Activated CD4-positive, alpha-beta T cell treated with anti-CD3 and anti-CD28 coated beads, Interleukin-2, amount 10 ng/mL, durations not matched to agents 7 days and 5 days (primary cell): ENCODE measurements around the gene ZNF444. TPM values are rescaled to one million over a fixed set of nuclear protein-coding genes. Genes with fewer than 3 reads are reported as not detected.
"Not testable (repeated sequence)": the region's sequence is repeated elsewhere in the genome, so short reads cannot be mapped to it uniquely, and the experiment has no call there.

Source experiments
- CTCF ChIA-PET: fragments of 350-600 bp; sonication (Branson Sonifier 250); formaldehyde crosslinking; loops from one replicate; lab custom pipeline; 2021; ENCODE audit warnings: antibody characterized with exemption; lab: Charles Lee
- POLR2A ChIA-PET: fragments of 350-600 bp; sonication (Branson Sonifier 250); formaldehyde crosslinking; loops from one replicate; lab custom pipeline; 2021; ENCODE audit warnings: antibody characterized with exemption; lab: Charles Lee
- DNase-seq: peaks from one replicate; pipeline ENCODE4 v3.0.0-alpha.2; 2020
- H3K27ac Mint-ChIP-seq: one replicate; pipeline ENCODE4 v1.8.0; 2021; ENCODE audit warnings: mild to moderate bottlenecking, moderate library complexity, mixed read lengths
- H3K27me3 Mint-ChIP-seq: one replicate; pipeline ENCODE4 v1.8.0; 2021; ENCODE audit warnings: mixed read lengths
- H3K36me3 Mint-ChIP-seq: one replicate; pipeline ENCODE4 v1.8.0; 2021; ENCODE audit warnings: low read depth, mixed read lengths
- H3K4me1 Mint-ChIP-seq: one replicate; pipeline ENCODE4 v1.8.0; 2021; ENCODE audit warnings: mixed read lengths
- H3K4me3 Mint-ChIP-seq: one replicate; pipeline ENCODE4 v1.8.0; 2021; ENCODE audit warnings: mild to moderate bottlenecking, moderate library complexity, mixed read lengths
- H3K9me3 Mint-ChIP-seq: one replicate; pipeline ENCODE4 v1.8.0; 2021; ENCODE audit warnings: mixed read lengths
- total RNA-seq, 2 experiments: library from RNA; stranded (reverse); gene quantifications; one replicate each; pipeline ENCODE4 v1.2.3, GENCODE V29; 2021

Gene ZNF444
- total RNA-seq, 2 experiments from 2014 or later, result 26.5 to 34.6 TPM

DNA sequence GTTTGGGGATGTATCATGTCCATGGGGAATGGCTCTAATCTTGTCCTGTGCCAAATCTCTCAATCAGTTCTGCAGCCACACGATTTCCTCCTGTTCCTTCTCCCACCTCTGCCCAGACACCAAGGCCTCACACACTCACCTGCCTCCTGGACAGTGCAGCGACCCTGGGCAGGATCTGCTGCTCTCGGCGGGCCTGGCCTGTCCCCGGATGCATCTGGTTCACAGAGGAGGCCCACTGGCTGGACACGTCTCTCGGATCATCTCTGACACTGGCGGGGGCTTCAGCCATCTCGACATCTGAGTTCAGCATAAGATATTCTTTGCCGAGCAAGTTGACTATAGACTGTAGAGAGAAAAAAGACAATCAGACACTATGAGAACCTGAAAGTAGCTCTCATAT lies 50.6 kb downstream of the ZNF444 start:
- Mint-ChIP-seq H3K4me1 (peaks cover 3% of the 10 kb centered on the region), H3K27ac (no peak overlapping the region), H3K9me3 (no peaks in the 10 kb centered on the region), H3K27me3 (peaks cover 2% of the 10 kb centered on the region), H3K4me3 (no peak overlapping the region), H3K36me3 (no peaks in the 10 kb centered on the region)
- CTCF ChIA-PET, result no interaction called here
- no peak for DNase-seq
- POLR2A ChIA-PET, result no interaction called here

DNA sequence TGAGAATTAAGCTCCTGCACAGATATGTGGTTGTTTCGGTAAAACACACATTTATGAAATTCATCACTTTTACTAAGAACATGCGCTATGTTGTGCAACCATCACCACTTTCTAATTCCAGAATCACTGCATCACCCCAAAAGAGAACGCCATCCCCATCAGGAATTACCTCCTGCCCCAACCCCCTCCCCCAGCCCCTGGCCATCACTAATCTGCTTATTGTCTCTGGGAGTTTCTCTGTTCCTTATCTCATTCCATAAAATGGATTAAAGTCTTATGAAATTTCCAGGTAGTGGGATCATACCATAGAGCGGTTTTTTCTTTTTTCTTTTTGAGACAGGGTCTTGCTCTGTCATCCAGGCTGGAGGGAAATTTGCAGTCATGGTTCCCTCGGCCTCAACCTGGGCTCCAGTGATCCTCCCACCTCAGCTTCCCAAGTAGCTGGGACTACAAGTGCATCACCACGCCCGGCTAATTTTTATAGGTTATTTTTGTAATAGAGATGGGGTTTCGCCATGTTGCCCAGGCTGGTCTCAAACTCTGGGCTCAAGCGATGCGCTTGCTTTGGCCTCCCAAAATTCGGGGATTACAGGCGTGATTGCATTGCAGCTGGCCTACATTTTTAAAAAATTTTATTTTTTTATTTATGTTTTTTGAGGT lies 53.0 kb downstream of the ZNF444 start:
- ChIA-PET CTCF (interaction anchor here (1.1 kb wide), 1 partner anchor 1058 kb away, joined by 4 read pairs; no protein-coding TSS in a partner anchor), POLR2A (no interaction called here)
- H3K4me1 Mint-ChIP-seq, result no peaks in the 10 kb centered on the region
- H3K4me3 Mint-ChIP-seq, result no peak overlapping the region
- H3K36me3 Mint-ChIP-seq, result no peaks in the 10 kb centered on the region
- no peak overlapping the region for H3K27ac Mint-ChIP-seq
- H3K27me3 Mint-ChIP-seq, result no peaks in the 10 kb centered on the region
- no peak for DNase-seq
- no peaks in the 10 kb centered on the region for H3K9me3 Mint-ChIP-seq

DNA sequence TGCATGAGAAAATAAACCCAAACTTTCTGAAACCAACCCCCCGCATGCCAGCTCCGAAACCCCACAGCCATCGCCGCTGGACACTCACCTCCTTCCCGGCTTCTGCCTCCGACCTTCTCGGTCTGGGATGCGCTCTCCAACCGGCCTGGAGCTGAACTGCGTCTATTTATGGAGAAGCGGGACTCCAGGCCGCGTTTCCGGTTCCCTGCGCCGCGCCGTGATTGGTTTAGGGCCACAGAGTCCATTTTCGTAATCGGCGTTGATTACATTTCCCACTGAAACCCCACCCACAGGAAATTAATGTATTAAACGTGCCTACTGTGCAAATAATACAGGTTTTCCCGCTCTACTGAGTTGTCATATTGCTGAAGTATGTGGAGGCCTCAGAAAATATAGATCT lies 56.6 kb downstream of the ZNF444 start, which contains the start of gene ZSCAN5B:
Gene ZSCAN5B (minus strand): TSS at position 138 of the 400 bp plus-strand sequence. CDS start 4,731 bp downstream, outside the sequence.
- H3K9me3 Mint-ChIP-seq, H3K36me3 Mint-ChIP-seq, H3K27ac Mint-ChIP-seq, H3K4me1 Mint-ChIP-seq, CTCF ChIA-PET, H3K27me3 Mint-ChIP-seq, DNase-seq, H3K4me3 Mint-ChIP-seq, POLR2A ChIA-PET: not testable (repeated sequence)

DNA sequence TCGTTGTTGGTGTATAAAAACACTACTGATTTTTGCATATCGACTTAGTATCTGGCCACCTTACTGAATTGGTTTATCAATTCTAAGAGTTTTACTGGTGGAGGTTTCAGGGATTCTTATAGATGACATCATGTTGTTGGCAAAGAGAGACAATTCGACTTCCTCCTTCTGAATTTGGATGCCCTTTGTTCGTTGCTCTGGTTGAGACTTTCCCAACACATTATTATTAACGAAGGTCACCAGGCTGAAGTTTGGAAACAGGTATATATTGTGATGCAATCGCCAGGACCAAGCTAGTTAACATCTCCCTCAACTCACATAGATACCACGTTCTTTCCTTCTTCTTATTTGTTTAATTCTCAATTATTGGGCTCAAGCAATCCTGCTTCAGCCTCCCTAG lies 58.6 kb downstream of the ZNF444 start:
- H3K36me3 Mint-ChIP-seq, result no peaks in the 10 kb centered on the region
- CTCF ChIA-PET, result no interaction called here
- POLR2A ChIA-PET, result no interaction called here

DNA sequence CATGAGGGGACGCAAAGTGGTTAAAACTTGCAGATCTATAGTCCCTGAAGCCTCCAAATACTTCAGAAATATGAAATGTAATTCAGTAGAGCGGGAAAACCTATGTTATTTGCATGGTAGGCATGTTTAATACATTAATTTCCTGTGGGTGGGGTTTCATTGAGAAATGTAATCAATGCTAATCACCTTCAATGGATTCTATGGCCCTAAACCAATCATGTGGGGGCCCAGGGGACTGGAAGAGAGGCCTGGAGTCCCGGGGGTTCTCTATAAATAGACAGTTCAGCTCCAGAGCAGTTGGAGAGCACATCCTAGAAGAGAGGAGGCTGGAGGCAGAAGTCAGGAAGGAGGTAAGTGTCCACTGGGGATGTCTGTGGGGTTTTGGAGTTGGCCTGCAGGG lies 60.9 kb downstream of the ZNF444 start, which contains the start of gene ZSCAN5C:
Gene ZSCAN5C (plus strand): TSS at position 301 of the 400 bp plus-strand sequence. CDS start 3,641 bp downstream, outside the sequence.
- ChIA-PET POLR2A (no interaction called here), CTCF (no interaction called here)
- H3K36me3 Mint-ChIP-seq, result no peaks in the 10 kb centered on the region
- no peaks in the 10 kb centered on the region for H3K9me3 Mint-ChIP-seq
- no peak for DNase-seq
- no peaks in the 10 kb centered on the region for H3K4me1 Mint-ChIP-seq
- H3K4me3 Mint-ChIP-seq, result no peak within 1 kb of the TSS
- peaks cover 2% of the 10 kb centered on the region for H3K27me3 Mint-ChIP-seq
- no peak within 1 kb of the TSS for H3K27ac Mint-ChIP-seq

More for the DNA sequence above, 58.6 kb downstream of the ZNF444 start:
- H3K4me3 Mint-ChIP-seq, result no peak overlapping the region
- H3K4me1 Mint-ChIP-seq, result no peaks in the 10 kb centered on the region
- no peaks in the 10 kb centered on the region for H3K9me3 Mint-ChIP-seq
- no peak for DNase-seq
- peaks cover 2% of the 10 kb centered on the region for H3K27me3 Mint-ChIP-seq
- H3K27ac Mint-ChIP-seq, result no peak overlapping the region

DNA sequence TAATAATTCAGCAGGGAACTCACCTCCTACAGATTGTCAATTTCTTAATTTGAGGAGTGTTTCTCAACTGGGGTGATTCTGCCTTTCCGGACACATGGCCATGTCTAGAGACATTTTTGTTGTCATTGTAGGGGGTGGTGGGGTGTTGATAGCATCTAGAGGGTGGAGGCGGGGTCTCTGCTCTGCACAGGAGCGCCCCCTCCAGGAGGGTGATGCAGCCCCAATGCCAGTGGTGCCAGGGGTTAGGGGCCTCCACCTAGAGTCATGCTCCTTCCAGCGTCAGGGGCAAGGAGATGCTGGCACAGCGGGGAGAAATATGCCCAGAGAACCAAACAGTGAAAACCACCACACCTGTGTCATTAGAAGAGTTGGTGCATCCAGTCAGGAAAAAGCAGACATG lies 66.5 kb downstream of the ZNF444 start:
- CTCF ChIA-PET, H3K4me1 Mint-ChIP-seq, POLR2A ChIA-PET, H3K27me3 Mint-ChIP-seq, H3K4me3 Mint-ChIP-seq, H3K36me3 Mint-ChIP-seq, H3K9me3 Mint-ChIP-seq, H3K27ac Mint-ChIP-seq, DNase-seq: not testable (repeated sequence)

DNA sequence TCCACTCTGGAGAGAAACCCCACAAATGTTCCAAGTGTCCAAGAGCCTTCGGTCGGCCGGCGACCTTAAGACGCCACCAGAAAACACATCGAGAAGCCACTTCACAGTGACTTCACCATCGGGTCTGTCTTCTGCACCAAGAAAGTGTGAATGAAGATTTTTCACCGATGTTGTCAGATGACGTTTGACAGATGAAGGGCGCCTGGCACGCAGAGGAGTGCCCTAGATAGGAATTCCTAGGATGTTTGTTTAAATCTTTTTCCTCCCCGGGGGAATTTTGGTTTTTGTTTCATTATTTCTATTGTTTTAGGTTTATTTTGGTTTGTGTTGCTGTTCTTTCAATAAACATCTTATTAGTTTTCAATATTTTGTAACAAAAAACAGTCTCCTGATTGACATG lies 68.0 kb downstream of the ZNF444 start:
- H3K9me3 Mint-ChIP-seq, result no peaks in the 10 kb centered on the region
- H3K27me3 Mint-ChIP-seq, result no peaks in the 10 kb centered on the region
- H3K36me3 Mint-ChIP-seq, result no peaks in the 10 kb centered on the region
- H3K27ac Mint-ChIP-seq, result no peak overlapping the region
- H3K4me3 Mint-ChIP-seq, result no peak overlapping the region
- POLR2A ChIA-PET, result no interaction called here
- no peaks in the 10 kb centered on the region for H3K4me1 Mint-ChIP-seq
- CTCF ChIA-PET, result no interaction called here
- no peak for DNase-seq

DNA sequence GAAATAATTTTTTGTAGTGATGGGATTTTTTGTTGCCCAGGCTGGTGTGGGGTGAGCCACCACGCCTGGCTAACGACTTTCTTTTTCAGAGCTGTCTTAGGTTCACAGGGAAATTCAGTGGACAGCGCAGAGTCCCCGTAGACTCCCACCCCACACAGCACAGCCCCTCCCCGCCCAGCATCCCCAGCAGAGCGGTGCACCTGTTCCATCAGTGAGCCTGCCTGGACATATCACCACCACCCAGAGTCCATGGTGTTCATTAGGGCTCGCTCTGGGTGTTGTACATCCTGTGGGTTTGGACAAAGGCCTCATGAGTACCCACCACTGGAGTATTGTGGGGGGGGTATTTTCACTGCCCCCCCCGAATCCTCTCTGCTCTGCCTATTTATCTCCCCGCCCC lies 68.9 kb downstream of the ZNF444 start:
- H3K4me1 Mint-ChIP-seq, H3K4me3 Mint-ChIP-seq, H3K36me3 Mint-ChIP-seq, POLR2A ChIA-PET, H3K27me3 Mint-ChIP-seq, DNase-seq, H3K27ac Mint-ChIP-seq, CTCF ChIA-PET, H3K9me3 Mint-ChIP-seq: not testable (repeated sequence)

Other genes with a start within 250 kb of the ZNF444 start
- not detected for gene NLRP13, start 209.0 kb upstream of the ZNF444 start, total RNA-seq
- gene NLRP8, start 193.5 kb upstream of the ZNF444 start, total RNA-seq, result not detected
- not detected for gene NLRP5, start 154.5 kb upstream of the ZNF444 start, total RNA-seq
- gene ZNF787, start 20.0 kb upstream of the ZNF444 start, total RNA-seq, result 10 to 100 TPM; 34.3 to 35.4 TPM
- not detected for gene GALP, start 34.7 kb downstream of the ZNF444 start, total RNA-seq
- not detected for gene ZSCAN5B, start 56.5 kb downstream of the ZNF444 start, total RNA-seq
- not detected for gene ZSCAN5C, start 61.0 kb downstream of the ZNF444 start, total RNA-seq
- gene EDDM13, start 131.5 kb downstream of the ZNF444 start, total RNA-seq, result 1 to 10 TPM; 1.1 to 2.2 TPM
- 1 to 10 TPM; 9.3 to 9.4 TPM for gene ZSCAN5A, start 173.6 kb downstream of the ZNF444 start, total RNA-seq